Testis (tissue), 3 donors: ENCODE data around the gene SIRPB2. TPM values are rescaled to one million over a fixed set of nuclear protein-coding genes. Genes with fewer than 3 reads are reported as not detected.

Source experiments
- DNase-seq: peaks from one replicate; pipeline ENCODE4 v3.0.0-alpha.2; 2019
- H3K27ac ChIP-seq, 2 donors: fragments of 200-600 bp; sonication (generic); one replicate each; pipeline ENCODE4 v1.5.1; 2019
- H3K27me3 ChIP-seq: fragments of 200-600 bp; sonication (generic); one replicate; pipeline ENCODE4 v1.5.1; 2019
- H3K36me3 ChIP-seq: fragments of 200-600 bp; sonication (generic); one replicate; pipeline ENCODE4 v1.5.1; 2017; ENCODE audit warnings: low read depth; ENCODE audit errors: missing control alignments
- H3K4me1 ChIP-seq: fragments of 200-600 bp; sonication (generic); one replicate; pipeline ENCODE4 v1.5.1; 2019
- H3K4me3 ChIP-seq, 2 donors: fragments of 200-600 bp; sonication (generic); one replicate each; pipeline ENCODE4 v1.5.1; 2017 to 2019
- H3K9me3 ChIP-seq: fragments of 200-600 bp; sonication (generic); one replicate; pipeline ENCODE4 v1.5.1; 2017
- CTCF ChIP-seq, 3 experiments: fragments of 450-650 bp in 2 of 3; fragments of 200-600 bp in 1 of 3; sonication (generic) in 1 of 3; IDR thresholded peaks; one replicate each; pipeline ENCODE4 v1.5.1; 2016 to 2019; ENCODE audit warnings: antibody characterized with exemption in 3 of 3, mild to moderate bottlenecking in 2 of 3, moderate library complexity in 1 of 3
- POLR2A ChIP-seq: fragments of 450-650 bp; IDR thresholded peaks from one replicate; pipeline ENCODE4 v1.6.1; 2017; ENCODE audit warnings: antibody characterized with exemption, mild to moderate bottlenecking, moderate library complexity
- WGBS, 2 donors: methylation state at CpG; one replicate each; pipeline ENCODE4 v1.1.5; 2018; 5-methylcytosine and 5-hydroxymethylcytosine counted together
- intact Hi-C: fragments of 100-400 bp; cut with DNase I; formaldehyde crosslinking; loops from one replicate; pipeline ENCODE4 v1.15.1; 2023; ENCODE audit warnings: low total_unique reads
- polyA plus RNA-seq: library from polyadenylated mRNA; stranded (reverse); fragments of 350-450 nt; fragmentation: Illumina TruSeq; extraction: RNeasy Lipid Tissue Mini Kit (QIAGEN cat#74804); gene quantifications from one replicate; pipeline ENCODE4 v1.2.3, GENCODE V29; 2014; ENCODE audit warnings: low read depth, low replicate concordance; ENCODE audit not compliant: insufficient read depth
- total RNA-seq, 2 donors: library from RNA; depleted of rRNA; stranded (reverse); fragments of >200 nt; gene quantifications; one replicate each; pipeline ENCODE4 v1.2.3, GENCODE V29; 2016

Gene SIRPB2
- total and polyA plus RNA-seq, 3 donors from 2014 or later = 0.63 to 3.3 (median 1.5) TPM

- WGBS, 2 donors = 31% methylated on average over 12 of the region's 12 CpGs
- Histone ChIP-seq H3K4me1 (peaks cover 17% of the 10 kb centered on the region), H3K4me3 (peak overlapping the region; percentile 88 to 97), H3K27ac (peak overlapping the region; percentile 86), H3K9me3 (no peaks in the 10 kb centered on the region), H3K36me3 (no peaks in the 10 kb centered on the region), H3K27me3 (no peaks in the 10 kb centered on the region)
- no peak for DNase-seq
- TF ChIP-seq CTCF (IDR thresholded peaks at IDR 0.05) (no peak), POLR2A (no peak)
- intact Hi-C loops = no loop called here
These were observed 25.6 kb downstream of the SIRPB2 start for GRCh38 chr20:1465470-1466210.

- intact Hi-C loops = no loop called here
- H3K4me1 ChIP-seq = peaks cover 11% of the 10 kb centered on the region
These were observed 27.1 kb downstream of the SIRPB2 start for GRCh38 chr20:1463971-1464570.

GRCh38 chr20:1462834-1463233 lies 28.4 kb downstream of the SIRPB2 start:
- Histone ChIP-seq H3K36me3 (no peaks in the 10 kb centered on the region), H3K27me3 (no peaks in the 10 kb centered on the region), H3K4me1 (peaks cover 11% of the 10 kb centered on the region), H3K9me3 (no peaks in the 10 kb centered on the region), H3K4me3 (no peak overlapping the region), H3K27ac (no peak overlapping the region)
- no peak for DNase-seq
- TF ChIP-seq CTCF (IDR thresholded peaks at IDR 0.05) (no peak), POLR2A (no peak)
- WGBS, 2 donors = 73 to 83% methylated on average over 3 of the region's 3 CpGs
- intact Hi-C loops = no loop called here

More at GRCh38 chr20:1463971-1464570, 27.1 kb downstream of the SIRPB2 start:
- TF ChIP-seq CTCF (IDR thresholded peaks at IDR 0.05) (no peak), POLR2A (no peak)
- WGBS, 2 donors = 93 to 94% methylated on average over 9 of the region's 9 CpGs
- H3K27ac ChIP-seq = no peak overlapping the region
- H3K4me3 ChIP-seq = no peak overlapping the region
- no peaks in the 10 kb centered on the region for H3K9me3 ChIP-seq
- peak; percentile 4 for DNase-seq
- H3K27me3 ChIP-seq = no peaks in the 10 kb centered on the region
- no peaks in the 10 kb centered on the region for H3K36me3 ChIP-seq

DNA sequence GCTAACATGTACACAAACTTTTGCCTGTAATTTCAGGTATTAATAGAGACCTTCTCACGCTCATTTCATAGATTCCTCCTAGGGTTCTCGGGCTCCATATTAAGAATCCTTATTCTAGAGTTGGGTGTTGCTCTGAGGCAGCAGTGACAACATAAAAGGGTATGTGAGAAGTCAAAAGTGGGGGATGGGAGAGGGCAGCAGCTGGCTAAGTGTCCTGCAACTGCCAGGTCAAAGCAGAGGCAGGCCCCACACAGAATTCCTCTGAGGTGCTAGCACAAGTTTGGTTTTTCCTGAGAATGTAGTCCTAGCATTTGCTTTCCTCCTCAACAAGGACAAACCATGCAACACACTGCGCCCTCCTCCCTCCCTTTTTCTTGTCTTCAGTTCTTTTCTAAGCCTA lies 29.2 kb downstream of the SIRPB2 start:
- no peaks in the 10 kb centered on the region for H3K36me3 ChIP-seq
- no peak for DNase-seq

More for the DNA sequence above, 29.2 kb downstream of the SIRPB2 start:
- Histone ChIP-seq H3K27me3 (no peaks in the 10 kb centered on the region), H3K9me3 (no peaks in the 10 kb centered on the region), H3K4me3 (no peak overlapping the region), H3K4me1 (peaks cover 11% of the 10 kb centered on the region), H3K27ac (no peak overlapping the region)
- intact Hi-C loops = no loop called here
- WGBS, 2 donors = 96 to 97% methylated on average over 3 of the region's 3 CpGs
- TF ChIP-seq POLR2A (no peak), CTCF (IDR thresholded peaks at IDR 0.05) (no peak)
